Muscle of leg (tissue), 11 donors: ENCODE measurements around the gene EID1. TPM values are rescaled to one million over a fixed set of nuclear protein-coding genes. Genes with fewer than 3 reads are reported as not detected.

Source experiments
- DNase-seq: peaks from one replicate; pipeline ENCODE4 v3.0.0; 2013
- H3K27ac ChIP-seq: one replicate; pipeline ENCODE4 v1.5.1; 2013; ENCODE audit warnings: mild to moderate bottlenecking, low read length, control low read depth
- H3K27me3 ChIP-seq: one replicate; pipeline ENCODE4 v1.6.1; 2013; ENCODE audit warnings: low read length; ENCODE audit not compliant: control insufficient read depth, insufficient read depth
- H3K36me3 ChIP-seq: one replicate; pipeline ENCODE4 v1.6.1; 2013; ENCODE audit warnings: low read length; ENCODE audit not compliant: control insufficient read depth, insufficient read depth
- H3K4me1 ChIP-seq: one replicate; pipeline ENCODE4 v1.6.1; 2013; ENCODE audit warnings: low read length; ENCODE audit not compliant: control insufficient read depth, insufficient read depth
- H3K4me3 ChIP-seq: one replicate; pipeline ENCODE4 v1.5.1; 2013; ENCODE audit warnings: low read length, control low read depth
- H3K9me3 ChIP-seq: replicated peaks from 2 replicates; pipeline ENCODE4 v1.6.1; 2013; ENCODE audit warnings: low read depth, low read length; ENCODE audit not compliant: control insufficient read depth
- WGBS: methylation state at CpG from one replicate; pipeline ENCODE4 v1.1.5; 2013; ENCODE audit warnings: missing lambda C conversion rate; ENCODE audit not compliant: insufficient coverage; 5-methylcytosine and 5-hydroxymethylcytosine counted together
- polyA plus RNA-seq, 8 donors: library from polyadenylated mRNA; unstranded; fragments of 120-200 nt; gene quantifications; one replicate each; pipeline versions ENCODE4 v1.2.1 to v1.2.3, GENCODE V29; 2013; ENCODE audit warnings: inconsistent platforms in 1 of 8, low replicate concordance in 1 of 8; ENCODE audit not compliant: insufficient read length in 8 of 8, insufficient read depth in 1 of 8
- total RNA-seq: library from RNA; stranded (reverse); fragments of 120-200 nt; gene quantifications from one replicate; pipeline ENCODE4 v1.2.4, GENCODE V29; 2013

Gene EID1
- total and polyA plus RNA-seq, 9 donors: 225 to 371 (median 307) TPM

DNA sequence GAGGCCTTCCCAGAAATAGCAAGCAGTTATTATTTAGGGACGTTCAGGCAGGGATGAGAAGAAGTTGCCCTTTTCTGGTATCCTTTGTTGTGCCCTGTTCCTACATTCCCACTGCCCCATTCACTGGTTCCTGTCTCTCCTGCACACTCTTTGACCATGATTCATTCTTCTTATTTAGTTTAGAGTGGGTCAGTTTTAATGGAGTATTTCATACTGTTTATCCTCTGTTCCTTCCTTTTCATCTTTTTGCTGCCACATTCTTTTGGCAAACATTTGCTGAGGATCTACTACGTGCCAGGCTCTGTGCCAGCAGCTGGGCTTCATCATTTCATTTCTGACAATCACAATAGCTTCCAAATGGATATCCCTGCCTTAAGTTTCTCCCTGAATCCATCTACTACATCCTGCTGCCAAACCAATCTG is 11.8 kb upstream of the EID1 start:
- no peaks in the 10 kb centered on the region for H3K27me3 ChIP-seq
- no peaks in the 10 kb centered on the region for H3K4me1 ChIP-seq
- DNase-seq: no peak
- H3K4me3 ChIP-seq: no peak overlapping the region
- no peaks in the 10 kb centered on the region for H3K9me3 ChIP-seq
- H3K27ac ChIP-seq: no peak overlapping the region
- 30% methylated on average over 1 of the region's 2 CpGs for WGBS
- H3K36me3 ChIP-seq: no peaks in the 10 kb centered on the region

DNA sequence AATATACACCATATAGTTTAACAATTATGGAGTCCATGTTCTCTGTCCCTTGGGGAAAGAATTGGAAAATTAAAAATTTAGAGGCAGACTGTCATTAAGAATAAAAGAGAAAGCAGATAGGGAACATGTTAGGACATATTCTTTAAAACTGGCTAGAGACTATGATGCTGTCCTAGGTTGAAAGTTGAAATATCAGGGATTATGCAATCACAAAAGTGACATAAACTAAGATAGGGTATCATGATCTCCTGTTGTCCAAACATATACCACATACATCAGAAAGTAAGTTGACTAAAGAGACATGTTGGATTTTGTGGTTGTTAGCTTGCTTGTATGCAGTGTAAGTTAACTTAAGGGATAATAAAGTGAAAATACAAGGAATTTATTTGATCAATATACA is 9.9 kb upstream of the EID1 start:
- Histone ChIP-seq H3K9me3 (no peaks in the 10 kb centered on the region), H3K4me3 (no peak overlapping the region), H3K27me3 (no peaks in the 10 kb centered on the region), H3K4me1 (no peaks in the 10 kb centered on the region), H3K36me3 (no peaks in the 10 kb centered on the region), H3K27ac (no peak overlapping the region)
- no peak for DNase-seq

DNA sequence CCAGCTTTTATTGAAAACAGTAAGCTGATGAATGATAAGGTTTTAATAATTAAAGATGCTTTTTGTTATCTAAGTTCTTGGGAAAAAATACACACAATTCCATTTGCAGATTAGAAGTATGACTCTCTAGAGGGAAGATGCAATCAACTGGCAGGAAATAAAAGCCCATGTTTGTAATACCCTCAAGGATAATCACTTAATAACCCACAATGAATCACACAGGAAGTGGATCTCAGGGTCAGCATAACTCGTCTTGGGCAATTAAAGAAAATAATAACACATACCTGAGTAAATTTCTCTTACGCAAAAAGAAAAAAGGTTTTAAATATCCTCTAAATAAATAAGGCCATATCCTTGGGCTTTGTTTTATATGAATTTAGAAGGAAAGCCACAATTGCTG is 9.4 kb upstream of the EID1 start:
- H3K4me1 ChIP-seq: no peaks in the 10 kb centered on the region
- no CpG with 5 or more reads among the region's 2 CpGs for WGBS
- no peaks in the 10 kb centered on the region for H3K9me3 ChIP-seq
- no peak overlapping the region for H3K27ac ChIP-seq
- no peak for DNase-seq
- no peaks in the 10 kb centered on the region for H3K36me3 ChIP-seq
- H3K27me3 ChIP-seq: no peaks in the 10 kb centered on the region
- H3K4me3 ChIP-seq: no peak overlapping the region

DNA sequence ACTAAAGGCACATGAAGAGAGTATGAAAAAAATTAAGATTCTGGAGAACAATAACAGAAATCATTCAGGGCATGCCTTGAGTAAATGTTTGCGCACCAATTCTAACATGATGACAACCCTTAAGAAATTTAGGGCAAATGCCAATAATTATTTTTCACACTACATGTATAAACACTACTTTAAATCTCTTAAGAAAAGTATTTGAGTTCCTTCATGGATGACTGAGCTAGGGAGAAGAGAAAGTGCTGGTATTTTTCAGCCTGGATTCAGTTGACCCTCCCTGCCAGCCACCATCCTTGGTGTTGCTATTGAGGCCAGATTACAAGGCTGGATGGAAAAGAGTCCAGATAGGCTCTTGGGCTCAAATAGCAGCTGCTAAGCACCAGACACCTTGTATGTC is 8.0 kb upstream of the EID1 start:
- WGBS: no CpG with 5 or more reads among the region's 1 CpG
- H3K9me3 ChIP-seq: no peaks in the 10 kb centered on the region

DNA sequence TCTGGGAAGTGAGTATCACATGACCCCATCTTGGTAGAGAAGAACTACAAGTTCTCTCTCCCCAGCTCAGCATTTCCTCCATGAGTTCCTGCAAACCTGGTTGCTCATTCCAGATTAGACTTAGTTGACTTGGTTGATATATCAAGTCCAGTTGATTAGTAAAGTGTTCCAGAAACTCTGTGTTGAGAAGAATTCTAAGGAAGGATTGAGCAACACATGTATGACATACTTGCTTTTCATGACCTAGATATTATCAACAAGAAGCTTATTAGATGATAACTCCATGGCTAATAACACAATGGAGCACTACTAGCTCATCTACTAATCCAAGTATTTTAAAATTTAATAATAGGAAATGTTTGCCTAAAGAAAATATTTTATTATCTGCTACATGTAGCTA is 6.4 kb upstream of the EID1 start:
- H3K4me1 ChIP-seq: no peaks in the 10 kb centered on the region
- no peaks in the 10 kb centered on the region for H3K36me3 ChIP-seq
- no peak for DNase-seq

More for the DNA sequence above, 8.0 kb upstream of the EID1 start:
- H3K4me1 ChIP-seq: no peaks in the 10 kb centered on the region
- no peak overlapping the region for H3K27ac ChIP-seq
- no peaks in the 10 kb centered on the region for H3K27me3 ChIP-seq
- H3K36me3 ChIP-seq: no peaks in the 10 kb centered on the region
- H3K4me3 ChIP-seq: no peak overlapping the region
- no peak for DNase-seq

DNA sequence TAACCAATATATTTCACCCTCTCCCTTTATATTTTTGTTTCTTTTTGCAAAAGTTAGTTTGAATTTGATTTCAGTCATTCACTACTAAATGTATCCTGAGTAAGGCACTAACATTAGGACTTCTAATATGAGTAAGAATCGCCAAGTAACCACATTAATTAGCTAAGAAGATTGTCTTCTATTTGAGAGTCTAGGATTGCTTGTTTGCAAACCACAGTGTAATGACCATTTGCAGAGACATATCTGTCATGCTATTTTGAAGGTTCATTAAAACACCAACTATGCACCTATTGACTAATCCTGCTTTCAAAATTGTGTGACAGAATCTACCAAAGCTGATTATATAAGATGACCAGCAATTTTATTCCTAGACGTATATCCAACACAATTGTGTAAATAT is 5.3 kb upstream of the EID1 start:
- H3K4me1 ChIP-seq: no peaks in the 10 kb centered on the region

More for the DNA sequence above, 6.4 kb upstream of the EID1 start:
- Histone ChIP-seq H3K9me3 (no peaks in the 10 kb centered on the region), H3K27me3 (no peaks in the 10 kb centered on the region), H3K4me3 (no peak overlapping the region), H3K27ac (no peak overlapping the region)

DNA sequence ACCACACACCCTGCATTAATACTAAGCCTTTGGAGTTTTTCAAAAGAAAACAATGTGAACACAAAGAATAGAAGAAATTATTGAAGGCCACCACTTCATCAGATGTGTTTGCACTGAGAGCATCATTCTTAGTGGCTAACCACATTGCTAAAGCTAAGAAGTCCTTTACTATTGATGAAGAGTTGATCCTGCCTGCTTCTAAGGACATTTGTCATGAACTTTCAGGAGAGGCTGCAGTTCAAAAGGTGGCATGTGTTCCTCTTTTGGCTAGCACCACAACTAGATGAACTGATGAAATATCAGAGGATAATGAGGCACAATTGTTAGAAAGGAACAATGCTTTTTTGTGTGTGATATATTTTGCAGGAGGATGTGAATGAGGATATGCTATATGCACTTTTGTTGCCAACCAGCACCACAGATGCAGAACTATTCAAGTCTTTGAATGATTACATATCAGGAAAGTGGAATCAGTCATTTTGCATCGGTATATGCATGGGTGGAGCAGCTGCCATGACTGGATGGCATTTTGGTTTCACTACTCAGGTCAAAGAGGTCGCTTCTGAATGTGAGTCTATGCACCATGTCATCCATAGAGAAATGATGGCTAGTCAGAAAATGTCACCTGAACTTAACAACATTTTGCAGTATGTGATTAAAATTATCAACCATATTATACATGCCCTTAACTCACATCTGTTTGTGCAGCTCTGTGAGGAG is 2.5 kb upstream of the EID1 start:
- Histone ChIP-seq H3K36me3 (peaks cover 5% of the 10 kb centered on the region), H3K27ac (no peak overlapping the region), H3K9me3 (no peaks in the 10 kb centered on the region), H3K4me1 (peaks cover 2% of the 10 kb centered on the region), H3K4me3 (no peak overlapping the region), H3K27me3 (no peaks in the 10 kb centered on the region)
- WGBS: no CpG with 5 or more reads among the region's 2 CpGs
- no peak for DNase-seq

More for the DNA sequence above, 5.3 kb upstream of the EID1 start:
- no peak overlapping the region for H3K27ac ChIP-seq
- H3K36me3 ChIP-seq: no peaks in the 10 kb centered on the region
- H3K27me3 ChIP-seq: no peaks in the 10 kb centered on the region
- DNase-seq: no peak
- no peak overlapping the region for H3K4me3 ChIP-seq
- WGBS: no CpG with 5 or more reads among the region's 2 CpGs
- H3K9me3 ChIP-seq: no peaks in the 10 kb centered on the region

DNA sequence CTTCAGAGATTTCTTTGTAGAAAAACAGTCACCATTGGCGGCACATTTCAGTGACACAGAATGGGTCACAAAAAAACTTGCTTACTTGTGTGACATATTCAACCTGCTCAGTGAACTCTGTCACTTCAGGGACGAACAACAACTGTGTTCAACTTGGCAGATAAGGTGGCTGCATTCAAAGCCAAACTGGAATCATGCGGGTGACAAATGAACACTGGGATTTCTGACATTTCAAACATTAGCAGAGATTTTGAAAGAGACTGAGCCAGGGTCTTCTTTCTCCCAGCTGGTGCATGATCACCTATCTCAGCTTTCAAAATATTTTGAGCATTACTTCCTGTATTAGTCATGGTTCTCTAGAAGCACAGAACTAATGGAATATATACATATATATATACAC is 1.9 kb upstream of the EID1 start:
- peaks cover 5% of the 10 kb centered on the region for H3K36me3 ChIP-seq
- DNase-seq: no peak
- no peaks in the 10 kb centered on the region for H3K27me3 ChIP-seq
- H3K4me1 ChIP-seq: peaks cover 2% of the 10 kb centered on the region
- WGBS: 79% methylated on average over 2 of the region's 3 CpGs
- H3K9me3 ChIP-seq: no peaks in the 10 kb centered on the region
- no peak overlapping the region for H3K27ac ChIP-seq
- no peak overlapping the region for H3K4me3 ChIP-seq

DNA sequence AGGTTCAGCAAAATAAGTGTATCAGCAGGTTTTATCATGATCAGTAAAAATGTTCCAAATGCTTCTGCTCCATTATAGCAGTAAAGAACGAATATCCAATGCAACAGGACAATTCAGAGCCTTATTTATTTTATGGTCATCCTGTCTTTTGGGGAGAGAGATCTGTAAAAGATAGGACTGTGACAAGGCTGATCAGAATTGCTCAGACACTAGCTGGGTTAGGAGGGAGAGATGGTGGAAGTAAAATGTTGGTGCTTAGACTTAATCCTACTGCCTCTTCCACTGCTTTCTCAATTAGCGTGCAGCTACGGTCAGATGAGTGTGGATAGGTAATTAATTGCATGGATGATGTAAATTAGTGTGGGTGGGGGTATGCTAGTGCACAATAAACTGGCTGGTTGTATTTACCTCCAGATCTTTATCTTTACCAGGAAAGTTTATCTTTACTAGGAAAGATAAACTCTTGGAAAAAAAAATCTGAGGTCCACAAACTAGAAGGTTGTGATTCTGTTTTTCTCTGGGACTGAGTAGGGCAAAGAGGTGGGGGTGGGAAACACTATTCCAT is 2.2 kb downstream of the EID1 start:
- Histone ChIP-seq H3K27ac (no peak overlapping the region), H3K9me3 (no peaks in the 10 kb centered on the region), H3K36me3 (peaks cover 5% of the 10 kb centered on the region), H3K4me1 (peaks cover 2% of the 10 kb centered on the region), H3K4me3 (no peak overlapping the region), H3K27me3 (no peaks in the 10 kb centered on the region)
- no peak for DNase-seq
- no CpG with 5 or more reads among the region's 3 CpGs for WGBS

DNA sequence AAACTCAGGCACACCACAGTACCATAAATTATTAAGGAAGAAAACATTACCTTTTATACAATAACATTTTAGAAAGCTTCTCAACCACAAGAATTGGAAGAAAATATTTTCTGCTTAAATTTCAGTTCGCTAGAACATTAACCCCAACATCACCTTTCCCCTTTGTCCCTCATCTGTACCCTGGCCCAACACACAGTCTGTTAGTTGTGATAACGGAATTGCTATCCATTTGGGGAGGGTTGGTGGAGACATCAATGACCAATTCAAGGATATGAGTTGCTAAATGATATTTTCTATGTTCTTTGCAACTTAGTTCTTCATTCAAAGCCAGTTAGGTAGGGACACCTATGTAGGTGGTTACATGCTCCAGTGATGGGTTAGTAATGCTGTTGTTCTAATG is 5.8 kb downstream of the EID1 start:
- no peak overlapping the region for H3K27ac ChIP-seq
- H3K36me3 ChIP-seq: peaks cover 5% of the 10 kb centered on the region
- DNase-seq: no peak
- no CpG with 5 or more reads among the region's 2 CpGs for WGBS
- no peaks in the 10 kb centered on the region for H3K9me3 ChIP-seq
- H3K27me3 ChIP-seq: no peaks in the 10 kb centered on the region
- H3K4me3 ChIP-seq: no peak overlapping the region
- H3K4me1 ChIP-seq: peaks cover 2% of the 10 kb centered on the region

DNA sequence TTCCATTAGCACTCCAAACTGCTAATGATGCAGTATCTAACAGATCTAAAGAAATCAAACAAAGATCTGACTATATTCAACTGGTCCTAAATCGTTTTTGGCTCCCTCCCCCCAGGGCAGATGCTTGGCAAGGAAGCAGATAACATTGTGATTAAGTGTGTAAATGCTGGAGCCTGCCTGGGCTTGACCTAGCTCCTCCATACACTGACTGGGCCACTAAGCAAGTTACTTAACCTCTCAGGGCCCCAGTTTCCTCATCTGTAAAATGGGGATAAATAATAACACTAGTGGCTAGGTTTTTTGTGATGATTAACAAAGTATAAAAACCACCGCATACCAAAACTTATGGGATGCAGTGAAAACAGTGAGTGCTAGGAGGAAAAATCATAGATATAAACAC is 9.2 kb downstream of the EID1 start:
- Histone ChIP-seq H3K27me3 (no peaks in the 10 kb centered on the region), H3K9me3 (no peaks in the 10 kb centered on the region), H3K4me1 (no peaks in the 10 kb centered on the region), H3K4me3 (no peak overlapping the region), H3K36me3 (no peaks in the 10 kb centered on the region), H3K27ac (no peak overlapping the region)
- no peak for DNase-seq
- no CpG with 5 or more reads among the region's 2 CpGs for WGBS
